NCI-H526 treated with DMSO at 0.1 percent for 48 hours (cell line): Measurements from ENCODE around the gene SPATC1L.

Experiments used
- DNase-seq: peaks from one replicate; lab custom pipeline; 2025; lab: John Stamatoyannopoulos, UW

The SPATC1L gene

DNA sequence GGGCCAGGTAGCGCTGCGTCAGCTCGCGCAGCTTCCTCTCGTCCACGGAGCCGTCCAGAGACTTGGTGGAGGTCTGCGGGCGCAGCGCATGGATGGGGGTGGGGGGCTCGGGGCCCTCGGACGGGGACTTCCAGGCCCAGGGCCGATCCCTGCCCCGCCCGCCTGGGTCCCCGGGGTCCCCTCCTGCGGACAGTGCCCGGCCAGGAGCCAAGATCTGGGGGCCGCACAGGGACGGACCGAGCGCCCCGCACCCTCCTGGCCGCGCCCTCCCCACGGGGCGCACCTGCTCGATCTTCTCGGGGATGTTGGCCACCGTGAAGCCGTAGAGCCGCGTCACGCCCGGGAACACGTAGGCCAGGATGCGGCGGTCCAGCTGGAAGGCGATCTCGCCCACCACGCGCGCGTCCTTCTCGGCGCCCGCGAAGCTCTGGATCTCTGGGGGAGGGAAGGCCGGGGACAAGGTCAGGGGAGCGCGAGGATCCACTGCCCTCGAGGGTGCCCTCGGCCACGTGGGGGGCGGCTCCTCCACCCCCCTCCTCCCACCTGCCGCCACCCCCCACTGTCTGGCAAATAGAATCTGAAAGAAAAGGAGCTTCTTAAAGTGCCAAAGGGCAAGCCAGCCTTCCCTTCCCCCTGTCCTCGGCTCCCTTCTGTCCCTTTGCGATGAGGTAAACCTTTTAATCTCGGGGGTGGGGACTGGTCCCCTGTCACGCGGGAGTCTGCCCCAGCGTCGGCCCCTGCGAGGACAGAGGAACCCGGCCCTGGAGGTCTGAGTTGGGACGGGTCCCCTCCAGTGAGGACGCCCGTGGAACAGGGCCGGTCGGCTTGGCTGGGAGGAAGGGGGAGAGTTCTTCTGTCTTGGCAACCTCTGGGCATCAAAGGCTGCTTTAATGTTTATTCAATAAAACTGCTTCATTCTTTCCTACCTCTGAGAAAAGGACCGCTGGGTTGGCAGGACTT lies 22.3 kb downstream of the SPATC1L start:
- no peak for DNase-seq

GRCh38 chr21:46160907-46161632 lies 23.2 kb downstream of the SPATC1L start:
- no peak for DNase-seq

DNA sequence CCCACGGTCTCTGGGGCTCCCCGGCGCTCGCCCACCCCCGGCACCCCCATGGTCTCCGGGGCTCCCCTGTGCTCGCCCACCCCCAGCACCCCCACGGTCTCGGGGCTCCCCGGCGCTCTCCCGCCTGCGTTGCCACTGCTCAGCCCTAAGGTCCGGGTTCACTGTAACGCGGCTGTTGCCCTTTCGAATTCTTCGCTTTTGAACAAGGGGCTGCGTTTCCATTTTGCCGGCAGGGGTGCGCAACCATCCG lies 23.7 kb downstream of the SPATC1L start:
- DNase-seq, result no peak

- DNase-seq, result no peak
Observed at GRCh38 chr21:46159841-46160656, 24.2 kb downstream of the SPATC1L start.

- no peak for DNase-seq
Observed at GRCh38 chr21:46159390-46159789, 24.9 kb downstream of the SPATC1L start.

GRCh38 chr21:46158666-46159300 lies 25.5 kb downstream of the SPATC1L start:
- no peak for DNase-seq

DNA sequence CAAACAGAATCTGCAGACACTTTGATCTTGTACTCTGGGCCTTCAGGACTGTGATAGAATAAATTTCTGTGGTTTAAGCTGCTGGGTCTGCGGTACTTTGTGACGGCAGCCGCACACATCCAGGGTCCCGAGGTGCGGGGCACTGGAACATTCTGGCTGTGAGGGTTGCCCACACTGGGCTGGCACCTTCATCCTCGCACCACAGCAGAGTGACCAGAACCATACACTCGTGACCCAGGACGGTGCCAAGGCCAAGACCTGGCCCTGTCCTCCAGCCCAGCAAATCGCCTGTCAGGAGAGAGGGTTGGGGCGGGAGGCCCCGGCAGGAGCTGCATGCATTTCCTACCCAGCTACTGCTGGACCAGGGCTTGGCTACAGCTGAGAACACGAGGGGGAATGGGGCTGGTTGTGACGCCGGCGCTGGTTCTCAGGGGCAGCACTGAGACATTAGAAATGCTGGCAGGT lies 26.2 kb downstream of the SPATC1L start:
- no peak for DNase-seq

DNA sequence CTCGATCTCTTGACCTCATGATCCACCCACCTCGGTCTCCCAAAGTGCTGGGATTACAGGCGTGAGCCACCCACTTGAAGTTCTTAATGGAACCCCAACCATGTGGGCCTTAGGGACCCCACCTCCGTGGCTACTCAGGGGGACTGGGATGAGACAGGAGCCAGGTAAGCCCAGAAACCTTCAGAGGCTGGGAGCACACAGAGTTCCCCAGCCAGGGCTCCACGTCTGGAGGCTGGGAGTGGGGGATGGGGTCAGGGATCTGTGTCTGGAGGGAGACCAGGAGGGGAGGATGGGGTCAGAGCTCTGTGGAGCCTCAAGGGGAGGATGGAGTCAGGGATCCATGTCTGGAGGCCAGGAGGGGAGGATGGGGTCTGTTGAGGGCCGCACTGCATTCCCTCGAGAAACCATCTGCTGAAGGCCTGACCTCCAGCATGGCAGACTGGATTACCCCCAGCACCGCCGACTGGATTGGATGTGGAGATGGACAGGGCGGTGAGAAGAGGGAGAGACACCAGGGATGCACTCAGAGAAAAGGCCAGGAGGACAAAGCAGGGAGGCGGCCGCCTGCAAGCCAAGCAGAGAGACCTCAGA lies 26.8 kb downstream of the SPATC1L start:
- no peak for DNase-seq

DNA sequence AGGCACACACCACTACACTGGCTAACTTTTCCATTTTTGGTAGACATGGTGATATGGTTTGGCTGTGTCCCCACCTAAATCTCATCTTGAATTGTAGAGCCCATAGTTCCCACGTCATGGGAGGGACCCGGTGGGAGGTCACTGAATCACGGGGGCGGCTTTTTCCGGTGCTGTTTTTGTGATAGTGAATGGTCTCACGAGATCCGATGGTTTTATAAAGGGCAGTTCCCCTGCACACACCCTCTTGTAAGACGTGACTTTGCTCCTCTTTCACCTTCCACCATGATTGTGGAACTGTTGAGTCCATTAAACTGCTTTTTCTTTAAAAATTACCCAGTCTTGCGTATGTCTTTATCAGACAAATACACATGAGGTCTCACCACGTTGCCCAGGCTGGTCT lies 27.6 kb downstream of the SPATC1L start:
- no peak for DNase-seq

GRCh38 chr21:46156378-46156645 lies 27.9 kb downstream of the SPATC1L start:
- DNase-seq, result no peak

- no peak for DNase-seq
Observed at GRCh38 chr21:46155514-46156377, 28.5 kb downstream of the SPATC1L start, which contains the start of gene FTCD. TSS of gene FTCD (minus strand) at chr21:46155579. CDS start at chr21:46155523, 56 bp downstream.

DNA sequence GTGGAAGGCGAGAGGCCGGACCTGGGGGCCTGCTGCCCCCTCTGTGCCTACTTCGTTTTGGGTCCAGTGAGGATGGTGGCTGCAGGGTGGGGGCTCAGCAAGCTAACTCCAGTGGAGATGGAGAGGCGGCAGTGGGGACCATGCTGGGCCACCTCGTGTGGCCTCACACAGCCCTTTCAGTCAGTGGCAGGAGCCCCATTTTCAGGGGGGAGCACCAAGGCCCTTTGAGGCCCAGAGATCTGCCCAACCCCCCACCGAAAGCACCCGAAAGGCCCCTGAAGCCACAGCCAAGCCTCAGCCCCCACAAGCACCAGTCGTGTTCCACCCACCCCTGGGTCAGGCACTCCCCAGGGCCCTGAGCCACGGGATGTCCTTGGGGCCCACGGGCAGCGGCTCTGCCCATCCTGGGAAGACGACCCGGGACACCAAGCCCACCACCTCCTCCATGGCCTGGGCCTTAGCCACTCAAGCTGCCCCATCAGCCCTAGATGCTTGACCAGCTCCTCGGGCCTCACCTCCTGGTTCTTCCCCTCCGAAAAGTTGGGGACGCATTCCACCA lies 29.2 kb downstream of the SPATC1L start:
- DNase-seq, result no peak

- DNase-seq, result no peak
Observed at GRCh38 chr21:46154155-46154954, 29.9 kb downstream of the SPATC1L start.

DNA sequence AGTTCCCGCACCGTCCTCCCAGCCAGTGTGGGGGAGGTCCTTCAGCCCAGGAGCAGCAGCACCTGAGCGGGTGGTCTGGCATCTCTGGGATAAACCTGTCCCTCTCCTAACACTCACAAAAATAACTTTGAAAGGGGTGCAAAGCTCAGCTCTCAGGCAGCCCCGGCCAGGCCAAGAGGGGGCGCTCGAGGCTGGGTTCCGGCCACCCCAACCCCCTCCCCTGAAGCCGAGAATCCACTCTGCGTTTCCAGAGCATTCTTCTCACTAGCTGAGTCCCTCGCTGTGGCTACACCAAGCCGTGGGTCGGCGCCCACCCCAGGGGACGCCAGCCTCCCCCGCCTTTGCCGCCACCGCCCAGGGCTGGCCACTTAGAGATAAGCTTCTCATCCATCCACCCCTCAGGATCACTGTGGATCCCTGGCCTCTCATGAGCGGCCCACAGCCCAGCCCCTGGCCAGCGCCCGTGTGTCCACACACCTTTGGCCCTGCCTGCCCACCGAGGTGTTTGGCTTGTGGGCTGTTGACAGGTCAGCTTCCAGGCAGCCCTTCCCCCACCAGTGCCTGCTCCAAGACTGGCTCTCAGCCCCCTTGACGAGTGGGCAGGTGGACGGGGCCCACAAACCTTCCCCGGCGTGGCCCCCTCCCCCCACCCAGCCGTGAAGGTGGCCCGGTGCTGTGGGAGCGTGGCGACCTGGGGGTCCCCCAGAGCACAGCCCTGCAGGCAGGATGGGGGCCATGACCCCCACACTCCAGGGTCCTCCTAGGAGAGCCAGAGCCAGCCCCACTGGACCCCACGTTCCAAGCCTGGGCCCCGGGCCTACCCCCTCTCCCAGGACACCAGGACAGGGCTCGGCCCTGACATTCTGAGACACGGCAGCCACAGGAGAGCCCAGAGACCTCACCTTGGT lies 30.8 kb downstream of the SPATC1L start:
- no peak for DNase-seq

- no peak for DNase-seq
Observed at GRCh38 chr21:46152927-46153246, 31.4 kb downstream of the SPATC1L start.

DNA sequence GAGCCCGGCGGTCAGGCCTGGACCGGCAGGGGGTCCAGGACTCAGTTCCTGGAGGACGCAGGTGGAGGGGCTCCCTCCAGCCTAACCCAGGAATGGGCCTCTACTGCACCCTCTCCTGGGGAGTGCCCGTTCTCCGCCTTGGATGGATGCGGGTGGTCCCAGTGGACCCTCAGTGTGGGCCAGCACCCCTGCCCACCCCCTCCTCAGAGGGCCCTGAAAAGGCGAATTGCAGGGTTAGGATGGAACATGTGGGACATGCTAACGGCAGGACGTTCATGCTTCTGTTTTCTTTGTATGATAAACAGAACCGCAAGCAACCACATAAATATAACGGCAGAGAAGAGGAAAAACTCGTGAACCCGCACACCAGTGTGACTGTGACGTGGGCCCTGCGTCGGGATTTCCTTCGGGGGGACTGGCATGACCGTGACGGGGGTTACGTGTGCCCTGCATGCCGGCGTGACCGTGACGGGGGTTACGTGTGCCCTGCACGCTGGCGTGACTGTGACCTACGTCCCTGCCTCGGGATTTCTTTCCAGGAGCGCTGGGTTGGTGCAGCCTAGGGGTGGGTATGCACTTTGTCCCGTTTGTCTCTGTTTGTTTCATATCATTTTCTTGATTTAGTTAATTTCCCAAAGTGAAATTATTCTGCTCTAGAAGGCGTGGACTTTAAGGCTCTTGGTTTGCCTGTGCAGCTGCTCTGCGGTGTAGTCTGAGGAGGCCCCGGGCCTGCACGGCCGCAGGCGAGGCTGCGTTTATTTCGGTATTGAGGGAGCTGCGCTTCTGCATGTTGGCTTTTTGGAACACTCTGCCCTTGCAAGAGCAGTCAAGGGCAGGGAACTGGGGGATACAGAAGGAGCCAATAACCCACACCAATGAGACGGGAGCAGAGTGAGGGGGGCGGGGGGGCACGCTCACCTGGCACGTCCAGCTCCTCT lies 32.0 kb downstream of the SPATC1L start:
- no peak for DNase-seq

DNA sequence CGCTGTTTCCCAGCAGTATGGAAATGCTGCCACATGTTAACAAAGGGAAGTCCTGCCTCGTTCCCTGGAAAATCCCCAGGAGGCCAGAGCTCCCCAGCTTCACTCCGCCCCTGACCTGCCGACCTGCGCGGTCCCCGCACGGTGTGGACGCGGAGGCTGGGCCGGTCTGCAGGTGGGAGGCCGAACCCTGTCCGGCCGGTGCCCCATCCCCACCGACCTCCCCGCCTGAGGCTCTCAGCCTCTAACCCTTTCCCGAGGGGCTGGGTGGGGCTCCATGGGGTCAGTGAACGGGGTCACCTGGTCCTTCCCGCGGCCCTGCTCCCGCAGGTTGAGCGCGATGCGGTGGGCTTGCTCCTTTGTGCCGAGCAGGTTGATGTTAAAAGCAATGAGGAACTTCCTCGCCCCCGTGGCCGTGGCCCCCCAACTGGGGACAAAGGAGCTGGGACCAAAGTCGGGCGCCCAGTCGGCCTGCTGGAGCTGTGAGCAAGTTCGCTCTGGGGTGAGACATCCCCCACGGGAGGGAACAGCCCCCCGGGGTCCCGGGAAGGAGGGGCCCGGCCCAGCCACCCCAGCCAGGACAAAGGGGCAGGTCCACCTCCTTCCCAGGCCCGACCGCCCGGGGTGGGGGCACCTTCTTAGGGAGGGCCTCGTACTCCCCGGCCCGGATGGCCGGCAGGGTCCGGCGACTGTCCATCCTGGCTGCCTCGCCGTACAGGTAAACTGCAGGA lies 32.8 kb downstream of the SPATC1L start:
- DNase-seq, result no peak
